Stimulated activated CD4-positive, alpha-beta T cell treated with anti-CD3 and anti-CD28 coated beads, Interleukin-1b, Interleukin-23, amount 100 ng/mL, for 4 hours (primary cell): ENCODE data around the gene PPP1R17.

ENCODE experiments used
- DNase-seq, 2 donors: peaks; one replicate each; pipeline ENCODE4 v3.0.0-alpha.2; 2020; ENCODE audit warnings: low read depth in 2 of 2

Gene PPP1R17

GRCh38 chr7:31687024-31687748 lies at the start of gene PPP1R17:
Gene PPP1R17, plus strand, starts transcription at chr7:31687215. Its CDS starts 5,227 bp downstream, at chr7:31692442.
- DNase-seq: no peak

DNA sequence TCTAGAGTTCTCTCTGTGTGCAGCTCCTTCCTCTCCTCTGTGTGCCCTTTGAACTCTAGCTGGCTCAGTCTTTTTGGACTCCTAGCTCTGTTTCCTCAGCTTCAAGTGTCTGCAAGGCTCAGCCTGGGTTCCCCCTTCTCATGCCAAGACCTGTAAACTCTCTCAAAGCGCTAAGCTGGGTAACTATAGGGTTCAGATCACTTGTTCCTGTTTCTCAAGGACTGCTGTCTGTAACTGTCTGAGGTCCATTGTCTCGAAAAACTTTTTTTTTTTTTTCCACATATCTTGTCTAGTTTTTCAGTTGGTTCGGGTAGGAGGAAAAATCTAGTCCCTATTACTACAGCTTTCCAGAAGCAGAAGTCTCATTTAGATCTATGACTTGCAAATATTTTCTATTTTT lies 46.6 kb upstream of the PPP1R17 start:
- no peak for DNase-seq

GRCh38 chr7:31642681-31643115 lies 44.3 kb upstream of the PPP1R17 start:
- no peak for DNase-seq

GRCh38 chr7:31646942-31647341 lies 40.1 kb upstream of the PPP1R17 start:
- no peak for DNase-seq

- DNase-seq: no peak
Measured at GRCh38 chr7:31647511-31647910, 39.5 kb upstream of the PPP1R17 start.

DNA sequence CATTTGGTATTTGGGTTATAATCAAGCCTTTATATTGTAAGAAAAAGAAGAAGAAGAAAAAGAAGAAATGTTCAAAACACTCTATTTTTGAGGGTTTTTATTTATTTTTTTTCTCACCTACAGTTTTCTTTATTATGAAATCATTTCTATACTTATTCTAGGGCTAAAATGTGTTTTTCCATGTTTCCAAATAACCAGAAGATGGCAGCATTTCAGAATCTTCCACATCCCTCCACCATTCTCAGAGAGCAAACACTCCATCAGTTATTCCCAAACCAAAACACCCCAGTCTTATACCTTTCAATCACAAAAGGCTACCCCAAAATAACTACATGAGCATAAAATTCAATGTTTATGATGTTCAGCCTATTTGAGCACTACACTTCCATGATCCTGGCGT lies 38.7 kb upstream of the PPP1R17 start:
- no peak for DNase-seq

DNA sequence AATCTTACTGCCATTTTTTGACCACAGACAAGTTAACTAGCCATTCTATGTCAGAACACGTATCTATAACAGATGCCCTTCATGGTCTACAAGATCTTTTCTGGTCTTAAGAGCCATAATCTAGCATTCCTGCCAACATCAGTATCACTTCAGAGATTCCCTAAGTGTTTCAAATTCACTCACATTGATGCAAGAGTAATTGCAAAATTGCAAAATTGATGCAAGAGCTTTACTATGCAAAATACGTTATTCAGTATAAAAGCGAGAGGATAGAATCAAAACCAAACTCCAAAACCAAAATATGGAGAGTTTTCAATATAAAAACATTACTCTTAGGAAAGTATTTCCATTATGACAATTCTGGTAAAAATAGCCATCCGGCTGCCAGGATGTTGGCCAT lies 38.1 kb upstream of the PPP1R17 start:
- DNase-seq: no peak

DNA sequence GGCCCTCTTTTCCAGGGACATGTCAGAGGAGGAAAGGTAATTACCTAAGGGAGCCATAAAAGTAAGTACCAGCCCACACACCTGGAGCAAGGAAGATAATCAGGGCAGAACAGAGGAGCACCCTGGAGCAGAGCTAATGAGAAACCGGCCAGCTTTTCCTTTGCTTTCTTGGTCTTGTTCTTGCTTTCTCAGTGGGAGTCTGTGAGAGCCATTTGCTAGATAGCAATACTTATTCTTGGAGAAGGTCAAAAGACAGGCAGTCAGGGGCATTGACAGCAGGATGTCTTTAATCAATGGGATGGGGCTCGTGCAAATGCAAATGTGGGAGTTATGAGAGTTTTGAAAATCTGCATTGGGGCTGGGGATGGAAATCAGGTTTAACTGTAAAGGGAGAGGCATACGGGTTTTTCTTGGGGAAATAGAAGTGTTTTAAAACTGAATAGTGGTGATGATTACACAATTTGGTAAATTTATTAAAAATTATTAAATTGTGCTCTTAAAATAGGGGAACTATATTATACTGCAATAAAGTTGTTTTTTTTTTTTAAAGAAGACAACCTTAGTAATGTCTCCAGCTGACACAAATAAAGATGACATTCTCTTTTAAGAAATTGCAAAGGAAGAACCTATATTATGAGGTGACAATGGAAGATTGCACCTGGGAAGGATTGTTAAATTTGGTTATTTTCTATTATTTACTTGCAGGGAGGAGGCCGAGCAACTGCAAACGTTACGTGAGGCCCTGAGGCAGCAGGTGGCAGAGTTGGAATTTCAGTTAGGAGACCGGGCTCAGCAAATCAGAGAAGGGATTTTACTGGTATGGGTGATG lies 35.6 kb upstream of the PPP1R17 start:
- no peak for DNase-seq

DNA sequence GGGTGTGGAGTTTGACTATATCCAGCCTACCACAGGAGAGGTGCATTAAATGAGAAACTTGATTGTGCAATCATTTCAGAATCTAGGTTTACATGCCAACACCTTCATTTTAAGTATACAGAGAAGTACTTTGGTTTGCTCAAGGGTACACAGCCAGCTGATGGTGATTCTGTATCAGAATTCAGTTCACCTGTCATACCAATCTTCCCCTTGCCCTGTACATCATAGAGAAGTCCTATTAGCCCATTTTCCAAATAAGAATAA lies 35.0 kb upstream of the PPP1R17 start:
- DNase-seq: no peak

- DNase-seq: no peak
Measured at GRCh38 chr7:31663072-31663471, 23.9 kb upstream of the PPP1R17 start.

DNA sequence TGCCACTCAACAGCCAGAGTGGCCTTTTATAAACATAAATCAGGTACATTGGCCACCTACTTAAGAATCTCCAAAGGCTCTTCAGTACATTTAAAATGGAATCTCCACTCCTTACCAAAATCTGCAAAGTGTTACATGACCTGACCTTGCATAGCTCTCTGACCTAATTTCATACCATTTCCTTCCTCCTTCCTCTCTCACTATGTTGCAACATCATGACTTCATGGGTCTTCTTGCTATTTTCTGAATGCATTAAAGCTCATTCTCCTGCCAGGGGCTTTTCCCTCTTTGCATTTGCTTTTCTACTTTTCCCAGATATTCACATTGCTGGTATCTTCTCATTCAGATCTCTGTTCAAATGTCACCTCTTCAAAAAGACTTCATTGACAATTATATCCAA lies 22.1 kb upstream of the PPP1R17 start:
- no peak for DNase-seq

- no peak for DNase-seq
Measured at GRCh38 chr7:31665546-31665945, 21.5 kb upstream of the PPP1R17 start.

DNA sequence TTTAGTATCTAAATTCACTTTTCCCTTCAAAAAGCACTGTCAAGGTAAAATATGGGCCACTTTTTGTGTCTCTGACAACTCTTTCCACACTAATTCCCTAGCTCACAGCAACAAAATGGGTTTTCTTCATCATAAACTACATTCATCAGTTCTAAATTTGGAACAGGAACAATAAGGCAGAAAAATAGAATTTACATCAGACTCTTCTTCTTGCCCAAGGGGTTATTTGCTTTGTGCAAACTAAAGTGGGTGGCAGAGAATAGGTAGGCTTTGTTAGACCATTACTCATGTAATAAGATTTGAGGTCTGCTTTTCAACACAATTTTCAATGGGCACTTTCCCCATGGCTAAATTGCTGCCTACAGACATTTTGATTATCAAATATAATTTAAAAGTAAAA lies 17.6 kb upstream of the PPP1R17 start:
- no peak for DNase-seq

- no peak for DNase-seq
Measured at GRCh38 chr7:31679574-31680305, 7.3 kb upstream of the PPP1R17 start.

DNA sequence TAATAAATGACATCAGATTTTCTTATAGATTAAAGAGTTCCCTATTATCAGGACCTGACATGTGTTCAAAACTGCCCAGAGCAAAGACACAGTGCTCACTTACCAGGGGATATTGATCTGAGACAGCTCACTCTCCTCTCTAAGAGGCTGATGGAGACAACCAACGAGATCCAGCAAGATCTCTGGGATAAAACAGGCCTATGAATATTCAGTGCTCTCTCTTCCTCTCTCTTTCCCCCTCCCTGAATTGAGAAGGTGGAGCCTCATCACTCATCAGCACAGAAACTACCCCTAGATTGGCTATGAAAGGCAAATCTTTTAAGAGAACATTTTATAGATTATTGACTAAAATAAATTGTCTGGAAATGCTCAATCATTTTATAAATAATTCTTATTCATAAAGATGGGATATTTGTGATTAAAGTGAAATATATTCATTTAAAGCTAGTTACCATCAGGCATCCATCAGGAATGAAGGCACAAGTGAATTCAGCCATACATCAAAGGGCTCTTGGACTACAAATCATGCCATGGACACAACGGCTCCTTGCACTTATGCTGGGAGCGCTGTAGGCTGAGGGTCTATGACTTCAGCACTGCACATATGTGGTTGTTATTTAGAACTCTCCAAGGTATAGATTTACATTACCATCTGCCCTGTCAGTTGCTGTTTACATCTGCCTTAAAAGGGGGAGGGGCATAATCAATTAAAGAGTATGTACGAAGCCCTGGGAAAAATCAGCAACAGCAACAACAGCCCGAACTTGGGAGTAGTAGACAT lies 3.4 kb upstream of the PPP1R17 start:
- DNase-seq: no peak

DNA sequence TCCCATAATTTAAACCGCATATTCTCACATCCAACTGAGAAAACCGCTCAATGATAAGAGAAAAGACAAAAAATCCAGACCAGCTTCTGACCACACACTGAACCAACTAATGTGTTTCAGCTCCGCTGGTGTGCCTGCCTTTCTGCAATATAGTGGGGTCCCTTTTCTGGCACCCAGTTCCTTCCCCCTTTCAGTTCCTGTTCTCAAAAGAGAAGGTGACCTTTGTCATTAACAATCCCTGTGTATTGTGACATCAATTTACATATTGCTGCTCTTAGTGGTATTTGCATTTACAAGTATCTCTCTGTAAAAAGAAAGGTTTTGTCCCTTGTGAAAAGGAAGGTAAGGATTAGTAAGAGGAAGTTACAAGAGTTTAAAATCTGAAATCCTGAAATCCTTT lies 1.4 kb downstream of the PPP1R17 start:
- no peak for DNase-seq

DNA sequence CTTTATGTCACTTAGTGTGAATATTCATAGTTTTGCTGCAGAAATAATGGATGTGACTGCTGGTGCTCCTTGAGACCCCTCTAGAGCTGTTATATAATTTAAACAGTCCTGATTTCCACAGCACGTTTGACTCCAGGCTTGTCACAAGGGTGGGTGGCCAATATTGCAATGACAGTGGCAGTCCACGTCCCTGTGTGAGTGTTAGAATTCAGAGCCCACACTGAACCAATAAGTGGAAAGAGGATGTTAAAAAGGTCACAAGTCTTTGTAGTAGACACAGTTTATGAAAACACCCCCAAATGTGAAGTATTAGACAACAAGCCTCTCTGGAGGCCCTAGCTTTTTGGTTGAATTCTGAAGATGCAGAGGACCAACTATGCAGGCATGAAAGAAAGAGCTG lies 2.0 kb downstream of the PPP1R17 start:
- no peak for DNase-seq

DNA sequence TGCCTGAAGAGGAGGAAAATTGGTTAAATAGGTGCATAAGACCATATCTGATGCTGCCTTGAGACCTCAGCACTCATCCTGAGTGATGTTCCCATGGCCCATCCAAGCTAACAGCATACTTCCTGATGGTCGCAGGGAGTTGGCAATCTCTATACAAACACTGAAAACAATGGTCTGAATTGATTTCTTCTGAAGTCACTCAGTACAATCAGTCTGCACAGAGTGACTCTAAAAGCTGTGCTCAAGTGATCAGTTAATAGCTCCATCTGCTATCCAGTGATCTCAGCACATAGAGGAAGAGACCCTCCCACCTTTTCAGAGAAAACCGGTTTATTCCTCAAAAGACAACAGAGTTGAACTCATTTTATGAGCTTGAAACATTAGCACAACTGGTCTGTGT lies 3.9 kb downstream of the PPP1R17 start:
- no peak for DNase-seq

DNA sequence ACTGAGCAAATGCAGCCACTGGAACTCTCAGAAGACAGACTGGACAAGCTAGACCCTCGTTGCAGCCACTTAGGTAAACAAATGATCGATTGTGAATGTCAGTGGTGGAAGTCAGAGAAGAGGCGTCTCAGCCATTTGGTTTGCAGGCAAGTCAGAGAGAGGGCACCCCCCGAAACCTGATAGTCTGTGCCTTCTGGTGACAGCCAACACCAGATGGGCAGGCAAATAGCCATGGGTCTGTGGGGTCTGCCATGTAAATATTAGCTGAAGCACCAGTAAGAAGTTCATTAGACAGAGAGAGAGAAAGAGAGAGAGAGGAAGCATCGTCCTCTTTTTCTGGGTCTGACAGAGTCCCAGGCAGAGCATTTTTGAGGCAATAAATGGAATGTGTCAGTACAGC lies 5.4 kb downstream of the PPP1R17 start:
- no peak for DNase-seq

- DNase-seq: no peak
Measured at GRCh38 chr7:31692871-31693270, 5.9 kb downstream of the PPP1R17 start.

DNA sequence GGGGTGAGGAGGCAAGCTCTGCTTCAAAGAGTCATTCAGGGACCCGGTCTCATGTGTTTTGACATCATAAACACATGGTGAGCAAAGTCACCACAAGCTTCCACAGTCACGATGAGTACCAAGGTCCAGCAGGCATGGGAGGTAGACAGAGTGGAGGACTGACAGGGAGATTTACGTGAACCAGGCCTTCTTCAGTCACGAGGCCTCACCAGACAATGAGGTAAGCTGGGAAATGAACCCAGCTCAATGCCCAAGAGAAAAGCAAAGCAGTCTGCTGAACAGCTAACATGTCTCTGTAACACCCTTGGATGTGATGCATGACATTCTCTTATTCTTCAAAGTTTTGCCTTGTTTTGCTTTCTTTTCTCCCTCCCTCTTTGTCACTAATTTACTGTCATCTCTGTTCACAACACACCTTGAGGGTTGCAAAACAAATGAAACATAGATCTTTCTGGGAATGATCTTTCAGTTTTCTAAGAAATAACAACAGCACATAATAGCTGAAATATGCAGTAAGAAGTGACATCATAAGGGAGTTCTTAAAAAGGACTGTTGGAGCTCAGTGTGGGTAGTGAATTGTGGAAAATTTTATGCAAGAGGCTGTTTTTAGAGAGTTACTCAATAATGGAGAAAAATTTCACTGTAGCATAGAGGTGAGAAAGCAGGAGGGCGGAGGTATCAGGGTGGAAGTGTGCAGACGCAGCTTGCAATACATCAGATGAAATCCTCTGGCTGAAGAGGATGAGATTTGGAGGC lies 9.0 kb downstream of the PPP1R17 start:
- no peak for DNase-seq
